ENCODE measurements around the gene RUSC2.
A peak's percentile ranks its signal among the peaks of the same experiment; 100 is the strongest.
"Not testable (repeated sequence)": the region's sequence is repeated elsewhere in the genome, so short reads cannot be mapped to it uniquely, and the experiment has no call there.

Gene RUSC2

DNA sequence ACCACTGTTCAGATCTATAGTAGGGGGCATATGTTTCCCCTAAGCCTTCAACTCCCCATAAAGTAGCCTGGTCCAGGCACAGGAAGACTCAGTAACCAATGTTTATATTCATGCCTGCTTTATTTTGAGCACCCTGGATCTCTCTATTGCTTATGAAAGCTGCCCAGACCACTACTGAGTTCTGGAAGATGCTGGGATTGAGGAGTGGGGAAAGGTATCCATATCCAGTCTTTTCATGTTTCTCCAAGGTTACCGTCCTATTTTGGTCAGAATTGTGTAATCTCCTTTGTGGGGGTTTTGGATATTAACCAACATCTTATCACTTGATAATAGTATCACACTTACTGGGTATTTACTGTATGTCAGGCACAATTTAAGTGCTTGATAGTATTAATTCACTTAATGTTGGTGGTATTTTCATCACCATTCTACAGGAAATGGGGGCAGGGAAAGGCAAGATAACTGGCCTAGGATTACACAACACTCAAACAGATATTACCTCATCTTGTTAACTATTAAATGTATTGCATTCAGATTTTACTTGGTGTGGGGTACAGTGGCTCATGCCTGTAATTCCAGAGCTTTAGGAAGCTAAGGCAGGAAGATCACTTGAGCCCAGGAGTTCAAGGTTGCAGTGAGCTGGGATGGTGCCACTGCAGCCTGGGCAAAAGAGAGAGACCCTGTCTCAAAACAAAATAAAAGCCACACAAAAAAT is 36.3 kb downstream of the RUSC2 start:
- WGBS (ENCODE audit: insufficient coverage) = no CpG with 5 or more reads among the region's 1 CpG
- no peaks in the 10 kb centered on the region for H3K27me3 ChIP-seq (replicated peaks in 2 of 5; ENCODE audit: control insufficient read depth in 4 of 5, insufficient read depth in 5 of 5, low read length in 4 of 5)
- DNase-seq = peak in 2 of 3 donors; percentile 23 to 35
- ChIA-PET POLR2A (no interaction called here), CTCF (no interaction called here)
- H3K27ac ChIP-seq (ENCODE audit: insufficient read depth in 1 of 2, low read depth in 1 of 2, low read length in 2 of 2, poor library complexity in 1 of 2, severe bottlenecking in 2 of 2) = no peak overlapping the region
- no peaks in the 10 kb centered on the region for H3K9me3 ChIP-seq (ENCODE audit: control extremely low read depth in 1 of 5, control insufficient read depth in 4 of 5, insufficient read depth in 2 of 5, low read depth in 1 of 5, low read length in 4 of 5)
- no peaks in the 10 kb centered on the region for H3K36me3 ChIP-seq (ENCODE audit: control insufficient read depth in 4 of 4, insufficient read depth in 4 of 4, low read length in 3 of 4)
- H3K4me3 ChIP-seq (ENCODE audit: control insufficient read depth in 1 of 7, extremely low read depth in 1 of 7, insufficient read depth in 4 of 7, low read depth in 2 of 7, low read length in 6 of 7) = peak overlapping the region in 1 of 7 experiments; percentile 19
- peaks cover 3 to 20% (median 8%) of the 10 kb centered on the region in 4 experiments for H3K4me1 ChIP-seq (ENCODE audit: control extremely low read depth in 1 of 4, control insufficient read depth in 4 of 4, insufficient read depth in 4 of 4, low read length in 3 of 4)

DNA sequence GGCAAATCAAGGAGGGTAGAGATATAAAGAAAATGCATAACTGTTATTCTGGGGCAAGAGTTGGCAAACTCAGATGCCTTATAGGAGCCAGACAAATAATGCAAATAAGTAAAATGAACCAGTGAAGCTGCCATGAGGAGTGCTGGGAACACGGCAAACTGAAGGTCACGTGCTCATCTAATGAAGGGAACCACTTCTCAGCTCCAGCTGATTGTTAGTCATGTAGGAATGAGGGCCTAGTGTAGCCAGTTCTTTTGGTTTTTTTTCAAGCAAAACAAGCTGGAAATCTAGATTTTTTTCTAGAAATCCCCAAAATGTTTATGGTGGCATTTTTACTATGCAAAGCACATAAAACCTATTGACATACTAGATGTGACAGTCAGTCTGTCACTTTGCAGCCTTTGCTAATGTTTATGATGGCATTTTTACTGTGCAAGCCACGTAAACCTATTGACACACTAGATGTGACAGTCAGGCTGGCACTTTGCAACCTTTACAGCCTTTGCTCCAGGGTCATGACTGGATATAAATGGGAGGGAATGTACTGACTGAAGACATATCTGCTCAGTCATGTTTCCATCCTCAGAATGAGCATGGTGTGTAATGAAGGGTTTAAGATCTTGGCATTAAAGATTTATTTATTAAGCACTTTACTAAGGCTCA is 39.4 kb downstream of the RUSC2 start:
- no peaks in the 10 kb centered on the region for H3K36me3 ChIP-seq (ENCODE audit: control insufficient read depth in 4 of 4, insufficient read depth in 4 of 4, low read length in 3 of 4)
- H3K27me3 ChIP-seq (replicated peaks in 2 of 5; ENCODE audit: control insufficient read depth in 4 of 5, insufficient read depth in 5 of 5, low read length in 4 of 5) = no peaks in the 10 kb centered on the region
- POLR2A ChIA-PET = no interaction called here
- peaks cover 3 to 20% (median 8%) of the 10 kb centered on the region in 4 experiments for H3K4me1 ChIP-seq (ENCODE audit: control extremely low read depth in 1 of 4, control insufficient read depth in 4 of 4, insufficient read depth in 4 of 4, low read length in 3 of 4)
- H3K4me3 ChIP-seq (ENCODE audit: control insufficient read depth in 1 of 7, extremely low read depth in 1 of 7, insufficient read depth in 4 of 7, low read depth in 2 of 7, low read length in 6 of 7) = no peak overlapping the region
- DNase-seq = no peak
- no peaks in the 10 kb centered on the region for H3K9me3 ChIP-seq (ENCODE audit: control extremely low read depth in 1 of 5, control insufficient read depth in 4 of 5, insufficient read depth in 2 of 5, low read depth in 1 of 5, low read length in 4 of 5)
- CTCF ChIA-PET = interaction anchor here (0.6 to 1.6 kb wide), 7 partner anchors 10 to 1661 kb away, joined by 3 to 5 read pairs (median 4); no protein-coding TSS in a partner anchor
- no peak overlapping the region for H3K27ac ChIP-seq (ENCODE audit: insufficient read depth in 1 of 2, low read depth in 1 of 2, low read length in 2 of 2, poor library complexity in 1 of 2, severe bottlenecking in 2 of 2)
- WGBS (ENCODE audit: insufficient coverage) = 100% methylated on average over 3 of the region's 3 CpGs

DNA sequence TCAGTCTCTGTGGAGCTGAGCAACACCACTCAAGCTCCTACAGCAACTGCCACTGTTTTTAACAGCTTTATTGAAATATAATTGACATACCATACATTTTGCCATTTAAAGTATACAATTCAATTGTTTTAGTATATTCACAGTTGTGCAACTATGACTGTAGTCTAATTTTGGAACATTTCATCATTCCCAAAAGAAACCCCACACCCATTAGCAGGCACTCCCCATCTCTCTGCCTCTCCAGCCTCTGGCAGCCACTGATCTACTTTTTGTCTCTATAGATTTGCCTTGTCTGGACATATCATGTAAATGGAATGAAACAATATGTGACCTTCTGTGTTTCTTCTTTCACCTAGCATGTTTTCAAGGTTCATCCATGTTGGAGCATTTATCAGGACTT is 43.5 kb downstream of the RUSC2 start:
- Histone ChIP-seq H3K4me3 (ENCODE audit: control insufficient read depth in 1 of 7, extremely low read depth in 1 of 7, insufficient read depth in 4 of 7, low read depth in 2 of 7, low read length in 6 of 7) (no peak overlapping the region), H3K27me3 (replicated peaks in 2 of 5; ENCODE audit: control insufficient read depth in 4 of 5, insufficient read depth in 5 of 5, low read length in 4 of 5) (no peaks in the 10 kb centered on the region), H3K4me1 (ENCODE audit: control extremely low read depth in 1 of 4, control insufficient read depth in 4 of 4, insufficient read depth in 4 of 4, low read length in 3 of 4) (peaks cover 0 to 11% (median 1%) of the 10 kb centered on the region in 4 experiments), H3K9me3 (ENCODE audit: control extremely low read depth in 1 of 5, control insufficient read depth in 4 of 5, insufficient read depth in 2 of 5, low read depth in 1 of 5, low read length in 4 of 5) (no peaks in the 10 kb centered on the region), H3K27ac (ENCODE audit: insufficient read depth in 1 of 2, low read depth in 1 of 2, low read length in 2 of 2, poor library complexity in 1 of 2, severe bottlenecking in 2 of 2) (no peak overlapping the region), H3K36me3 (ENCODE audit: control insufficient read depth in 4 of 4, insufficient read depth in 4 of 4, low read length in 3 of 4) (no peaks in the 10 kb centered on the region)
- no peak for DNase-seq
- POLR2A ChIA-PET = no interaction called here
- CTCF ChIA-PET = interaction anchor here (1.5 kb wide), 1 partner anchor 20 kb away, joined by 3 read pairs; no protein-coding TSS in a partner anchor

DNA sequence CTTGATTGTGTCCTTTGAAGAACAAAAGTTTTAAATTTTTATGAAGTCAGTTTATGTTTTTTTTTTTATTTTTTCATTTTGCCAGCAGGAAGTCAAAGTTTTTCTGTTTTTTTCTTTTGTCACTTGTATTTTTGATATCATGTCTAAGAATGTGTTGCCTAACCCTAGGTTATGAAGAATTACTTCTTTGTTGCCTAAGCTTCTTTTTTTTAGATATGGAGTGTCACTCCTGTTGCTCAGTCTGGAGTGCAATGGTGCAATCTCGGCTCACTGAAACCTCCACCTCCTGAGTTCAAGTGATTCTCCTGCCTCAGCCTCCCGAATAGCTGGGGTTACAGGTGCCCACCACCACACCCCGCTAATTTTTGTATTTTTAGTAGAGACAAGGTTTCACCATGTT is 45.0 kb downstream of the RUSC2 start:
- H3K27me3 ChIP-seq (replicated peaks in 2 of 5; ENCODE audit: control insufficient read depth in 4 of 5, insufficient read depth in 5 of 5, low read length in 4 of 5); H3K9me3 ChIP-seq (ENCODE audit: control extremely low read depth in 1 of 5, control insufficient read depth in 4 of 5, insufficient read depth in 2 of 5, low read depth in 1 of 5, low read length in 4 of 5); H3K36me3 ChIP-seq (ENCODE audit: control insufficient read depth in 4 of 4, insufficient read depth in 4 of 4, low read length in 3 of 4); POLR2A ChIA-PET; H3K4me3 ChIP-seq (ENCODE audit: control insufficient read depth in 1 of 7, extremely low read depth in 1 of 7, insufficient read depth in 4 of 7, low read depth in 2 of 7, low read length in 6 of 7); H3K27ac ChIP-seq (ENCODE audit: insufficient read depth in 1 of 2, low read depth in 1 of 2, low read length in 2 of 2, poor library complexity in 1 of 2, severe bottlenecking in 2 of 2); DNase-seq: not testable (repeated sequence)
- 93% methylated on average over 2 of the region's 3 CpGs for WGBS (ENCODE audit: insufficient coverage)
- CTCF ChIA-PET = interaction anchor here (0.8 to 1.3 kb wide), 2 partner anchors 11 to 16 kb away, joined by 3 to 5 read pairs; no protein-coding TSS in a partner anchor
- peaks cover 0 to 13% (median 2%) of the 10 kb centered on the region in 4 experiments for H3K4me1 ChIP-seq (ENCODE audit: control extremely low read depth in 1 of 4, control insufficient read depth in 4 of 4, insufficient read depth in 4 of 4, low read length in 3 of 4)

DNA sequence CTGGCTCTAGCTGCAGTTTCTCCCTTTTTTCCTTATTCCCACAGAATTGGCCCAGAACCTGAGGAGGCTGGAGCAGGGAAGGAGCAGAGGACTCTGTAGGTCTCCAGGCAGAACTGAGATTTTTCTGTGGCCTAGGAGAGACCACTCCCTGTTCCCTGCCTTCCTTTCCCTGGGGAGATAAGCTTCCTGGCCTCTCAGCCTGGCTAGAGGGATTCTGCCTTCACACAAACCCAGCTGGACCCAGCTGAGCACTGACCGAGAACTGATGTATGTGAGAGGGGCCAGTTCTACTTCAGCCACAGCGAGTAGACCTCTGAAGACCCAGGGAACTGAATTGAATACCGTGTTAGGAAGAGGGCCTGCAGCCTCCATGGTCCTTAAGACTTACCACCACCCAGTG is 48.0 kb downstream of the RUSC2 start:
- ChIA-PET CTCF (interaction anchor here (1.1 to 7.9 kb wide), 3 partner anchors 8 to 16 kb away, joined by 4 to 44 read pairs (median 4); no protein-coding TSS in a partner anchor), POLR2A (no interaction called here)
- Histone ChIP-seq H3K36me3 (ENCODE audit: control insufficient read depth in 4 of 4, insufficient read depth in 4 of 4, low read length in 3 of 4) (peaks cover 0 to 6% (median 0%) of the 10 kb centered on the region in 4 experiments), H3K4me1 (ENCODE audit: control extremely low read depth in 1 of 4, control insufficient read depth in 4 of 4, insufficient read depth in 4 of 4, low read length in 3 of 4) (peaks cover 0 to 13% (median under 1%) of the 10 kb centered on the region in 4 experiments), H3K9me3 (ENCODE audit: control extremely low read depth in 1 of 5, control insufficient read depth in 4 of 5, insufficient read depth in 2 of 5, low read depth in 1 of 5, low read length in 4 of 5) (no peaks in the 10 kb centered on the region), H3K27ac (ENCODE audit: insufficient read depth in 1 of 2, low read depth in 1 of 2, low read length in 2 of 2, poor library complexity in 1 of 2, severe bottlenecking in 2 of 2) (no peak overlapping the region), H3K4me3 (ENCODE audit: control insufficient read depth in 1 of 7, extremely low read depth in 1 of 7, insufficient read depth in 4 of 7, low read depth in 2 of 7, low read length in 6 of 7) (no peak overlapping the region), H3K27me3 (replicated peaks in 2 of 5; ENCODE audit: control insufficient read depth in 4 of 5, insufficient read depth in 5 of 5, low read length in 4 of 5) (no peaks in the 10 kb centered on the region)
- WGBS (ENCODE audit: insufficient coverage) = 91% methylated on average over 3 of the region's 3 CpGs
- no peak for DNase-seq

DNA sequence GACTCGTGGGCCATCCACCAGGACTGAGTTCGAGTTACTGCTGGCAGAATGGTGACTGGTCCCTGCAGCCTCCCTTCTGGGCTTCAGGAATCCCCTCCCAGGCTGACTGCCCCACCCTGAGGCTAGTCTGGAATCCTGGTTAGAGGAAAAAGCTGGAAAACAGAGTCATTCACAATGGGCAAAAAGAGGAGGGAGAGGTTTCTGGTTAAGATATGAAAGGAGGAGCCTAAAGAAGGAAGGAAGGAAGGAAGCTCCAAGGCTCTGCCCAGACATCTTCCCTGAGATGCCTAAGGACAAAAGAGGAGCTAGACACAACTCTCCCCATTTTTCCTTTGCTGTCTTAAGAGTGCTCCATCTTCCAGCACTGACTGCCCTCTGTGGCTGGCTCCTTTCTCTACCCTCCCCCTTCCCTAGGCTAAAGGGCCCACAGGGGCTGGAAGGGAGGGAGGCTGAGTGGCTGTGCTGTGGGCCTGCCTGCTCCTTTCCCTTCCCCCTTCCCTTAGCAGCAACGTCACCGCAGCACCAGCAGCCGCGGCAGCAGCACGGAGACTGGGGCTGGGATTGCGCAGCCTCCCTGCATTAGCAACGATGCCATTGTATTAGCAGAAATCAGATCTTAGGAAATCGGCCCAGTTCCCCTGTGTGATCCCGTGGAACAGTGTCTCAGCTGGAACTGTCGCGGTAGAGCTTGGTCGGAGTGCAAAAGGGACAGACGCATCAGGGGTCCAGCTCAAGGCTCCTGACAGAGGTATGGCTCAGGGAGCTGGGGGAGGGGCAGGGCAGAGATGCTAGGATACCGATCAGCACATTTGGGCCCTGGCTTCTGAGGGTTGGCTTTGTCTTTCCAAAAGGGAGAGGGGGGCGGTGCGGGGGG is 48.7 kb downstream of the RUSC2 start:
- Histone ChIP-seq H3K27me3 (replicated peaks in 2 of 5; ENCODE audit: control insufficient read depth in 4 of 5, insufficient read depth in 5 of 5, low read length in 4 of 5) (no peaks in the 10 kb centered on the region), H3K4me3 (ENCODE audit: control insufficient read depth in 1 of 7, extremely low read depth in 1 of 7, insufficient read depth in 4 of 7, low read depth in 2 of 7, low read length in 6 of 7) (no peak overlapping the region), H3K9me3 (ENCODE audit: control extremely low read depth in 1 of 5, control insufficient read depth in 4 of 5, insufficient read depth in 2 of 5, low read depth in 1 of 5, low read length in 4 of 5) (no peaks in the 10 kb centered on the region), H3K36me3 (ENCODE audit: control insufficient read depth in 4 of 4, insufficient read depth in 4 of 4, low read length in 3 of 4) (peaks cover 0 to 6% (median 0%) of the 10 kb centered on the region in 4 experiments), H3K27ac (ENCODE audit: insufficient read depth in 1 of 2, low read depth in 1 of 2, low read length in 2 of 2, poor library complexity in 1 of 2, severe bottlenecking in 2 of 2) (no peak overlapping the region), H3K4me1 (ENCODE audit: control extremely low read depth in 1 of 4, control insufficient read depth in 4 of 4, insufficient read depth in 4 of 4, low read length in 3 of 4) (peaks cover 0 to 13% (median under 1%) of the 10 kb centered on the region in 4 experiments)
- 76% methylated on average over 14 of the region's 18 CpGs for WGBS (ENCODE audit: insufficient coverage)
- CTCF ChIA-PET = interaction anchor here (0.9 to 7.9 kb wide), 3 partner anchors 9 to 15 kb away, joined by 4 to 44 read pairs (median 5); no protein-coding TSS in a partner anchor
- POLR2A ChIA-PET = no interaction called here
- no peak for DNase-seq

Measured in common myeloid progenitor, CD34-positive (primary cell).